ENCODE data around the gene APOH. TPM values are rescaled to one million over a fixed set of nuclear protein-coding genes. Genes with fewer than 3 reads are reported as not detected.

Gene APOH
- total RNA-seq, 1 donor from 2014 or later: not detected

DNA sequence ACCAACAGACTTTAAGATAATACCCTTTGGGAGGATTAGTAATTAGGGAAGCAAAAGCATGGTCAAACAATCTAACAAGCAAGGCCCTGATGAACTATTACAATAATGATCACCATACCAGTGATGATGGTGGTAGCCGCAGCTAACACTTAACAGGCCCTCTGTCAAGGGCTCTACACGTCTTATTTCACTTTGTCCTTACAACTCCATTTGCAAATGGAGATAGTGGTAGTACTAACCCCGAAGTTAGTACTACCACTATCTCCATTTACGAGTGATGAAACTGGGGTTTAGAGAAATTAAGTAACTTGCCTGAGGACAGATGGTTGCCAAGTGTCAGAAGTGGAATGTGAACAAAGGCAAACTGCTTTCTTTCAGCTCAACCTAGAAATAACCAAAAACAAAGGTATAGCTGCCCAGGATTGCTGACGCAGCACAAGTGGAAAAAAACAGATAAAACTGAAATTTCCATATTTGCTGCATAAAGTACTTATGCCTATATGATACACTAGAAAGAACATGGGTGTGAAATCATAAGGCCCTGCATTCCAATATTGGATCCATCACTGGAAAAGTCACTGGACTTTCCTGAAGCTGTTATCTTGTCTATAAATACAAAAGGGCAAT lies 61.9 kb downstream of the APOH start:
- peaks cover 9% of the 10 kb centered on the region for H3K36me3 Mint-ChIP-seq (ENCODE audit: unreplicated experiment)
- H3K27me3 Mint-ChIP-seq (ENCODE audit: unreplicated experiment): no peaks in the 10 kb centered on the region
- H3K4me3 Mint-ChIP-seq (ENCODE audit: unreplicated experiment): no peak overlapping the region
- TF ChIP-seq, protein P1, sequence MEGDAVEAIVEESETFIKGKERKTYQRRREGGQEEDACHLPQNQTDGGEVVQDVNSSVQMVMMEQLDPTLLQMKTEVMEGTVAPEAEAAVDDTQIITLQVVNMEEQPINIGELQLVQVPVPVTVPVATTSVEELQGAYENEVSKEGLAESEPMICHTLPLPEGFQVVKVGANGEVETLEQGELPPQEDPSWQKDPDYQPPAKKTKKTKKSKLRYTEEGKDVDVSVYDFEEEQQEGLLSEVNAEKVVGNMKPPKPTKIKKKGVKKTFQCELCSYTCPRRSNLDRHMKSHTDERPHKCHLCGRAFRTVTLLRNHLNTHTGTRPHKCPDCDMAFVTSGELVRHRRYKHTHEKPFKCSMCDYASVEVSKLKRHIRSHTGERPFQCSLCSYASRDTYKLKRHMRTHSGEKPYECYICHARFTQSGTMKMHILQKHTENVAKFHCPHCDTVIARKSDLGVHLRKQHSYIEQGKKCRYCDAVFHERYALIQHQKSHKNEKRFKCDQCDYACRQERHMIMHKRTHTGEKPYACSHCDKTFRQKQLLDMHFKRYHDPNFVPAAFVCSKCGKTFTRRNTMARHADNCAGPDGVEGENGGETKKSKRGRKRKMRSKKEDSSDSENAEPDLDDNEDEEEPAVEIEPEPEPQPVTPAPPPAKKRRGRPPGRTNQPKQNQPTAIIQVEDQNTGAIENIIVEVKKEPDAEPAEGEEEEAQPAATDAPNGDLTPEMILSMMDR (IDR thresholded peaks at IDR 0.05): no peak
- H3K4me1 Mint-ChIP-seq (ENCODE audit: unreplicated experiment): no peaks in the 10 kb centered on the region
- no peak overlapping the region for H3K27ac Mint-ChIP-seq (ENCODE audit: unreplicated experiment)
- no peak for DNase-seq (ENCODE audit: extremely low spot score, unreplicated experiment)
- no peaks in the 10 kb centered on the region for H3K9me3 Mint-ChIP-seq (ENCODE audit: unreplicated experiment)

DNA sequence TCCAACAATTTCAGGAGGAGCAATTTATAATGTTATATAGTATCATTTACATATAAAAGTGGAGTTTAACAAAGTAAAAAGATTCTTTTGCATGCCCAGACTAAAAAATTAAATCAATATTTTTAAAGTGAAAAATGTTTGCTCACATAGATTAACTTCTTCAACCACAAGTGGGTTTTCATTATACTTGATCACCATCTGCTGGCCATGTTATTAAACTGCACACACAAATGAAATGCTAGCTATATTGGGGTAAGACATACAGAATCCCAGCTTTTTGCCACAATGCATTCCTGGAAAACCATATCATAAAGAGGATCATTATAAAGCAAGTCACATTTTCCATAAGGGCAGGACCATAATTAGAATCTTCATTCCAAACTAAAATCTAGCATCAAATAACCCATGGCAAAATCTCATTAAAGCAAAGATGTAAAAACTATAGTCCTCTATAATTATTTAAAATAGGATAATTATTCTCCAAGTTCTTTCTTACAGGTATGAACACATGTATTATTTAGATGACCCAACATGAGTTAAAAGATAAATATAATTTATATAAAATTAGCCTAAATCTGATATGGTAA lies 63.6 kb downstream of the APOH start:
- DNase-seq (ENCODE audit: extremely low spot score, unreplicated experiment): no peak
- Mint-ChIP-seq H3K9me3 (ENCODE audit: unreplicated experiment) (no peaks in the 10 kb centered on the region), H3K27me3 (ENCODE audit: unreplicated experiment) (no peaks in the 10 kb centered on the region), H3K36me3 (ENCODE audit: unreplicated experiment) (peaks cover 10% of the 10 kb centered on the region), H3K4me3 (ENCODE audit: unreplicated experiment) (no peak overlapping the region), H3K4me1 (ENCODE audit: unreplicated experiment) (no peaks in the 10 kb centered on the region), H3K27ac (ENCODE audit: unreplicated experiment) (no peak overlapping the region)
- TF ChIP-seq, protein P1 (IDR thresholded peaks at IDR 0.05): peak; percentile 79

Other genes starting within 250 kb of the APOH start
- gene CEP112, start 37.3 kb downstream of the APOH start, total RNA-seq: 9.1 and 9.5 TPM in 2 replicates
- 80.1 and 82.9 TPM in 2 replicates for gene PRKCA, start 73.2 kb upstream of the APOH start, total RNA-seq

Measured in osteocyte (in vitro differentiated cells).